ENCODE data around the gene GIMAP8.
"Not testable (repeated sequence)": the region's sequence is repeated elsewhere in the genome, so short reads cannot be mapped to it uniquely, and the experiment has no call there.

The GIMAP8 gene

GRCh38 chr7:150468241-150468640, 17.8 kb downstream of the GIMAP8 start:
- no peak for FAIRE-seq

GRCh38 chr7:150471886-150472285, 21.5 kb downstream of the GIMAP8 start:
- FAIRE-seq = no peak

GRCh38 chr7:150473902-150474301, 23.5 kb downstream of the GIMAP8 start:
- no peak for FAIRE-seq

GRCh38 chr7:150476285-150476684, 25.9 kb downstream of the GIMAP8 start:
- FAIRE-seq = no peak

- no peak for FAIRE-seq
These were observed 26.6 kb downstream of the GIMAP8 start for GRCh38 chr7:150476819-150477631.

GRCh38 chr7:150479023-150479716, 28.7 kb downstream of the GIMAP8 start:
- FAIRE-seq = no peak

- no peak for FAIRE-seq
These were observed 30.9 kb downstream of the GIMAP8 start for GRCh38 chr7:150481186-150481920.

GRCh38 chr7:150481922-150482321, 31.5 kb downstream of the GIMAP8 start:
- no peak for FAIRE-seq

GRCh38 chr7:150483514-150483913, 33.1 kb downstream of the GIMAP8 start:
- FAIRE-seq = not testable (repeated sequence)

- FAIRE-seq = not testable (repeated sequence)
These were observed 33.6 kb downstream of the GIMAP8 start for GRCh38 chr7:150484071-150484470.

- no peak for FAIRE-seq
These were observed 37.2 kb downstream of the GIMAP8 start for GRCh38 chr7:150487625-150488024.

- FAIRE-seq = no peak
These were observed 39.4 kb downstream of the GIMAP8 start for GRCh38 chr7:150489782-150490181.

GRCh38 chr7:150493442-150493841, 43.0 kb downstream of the GIMAP8 start:
- not testable (repeated sequence) for FAIRE-seq

- FAIRE-seq = no peak
These were observed 52.1 kb downstream of the GIMAP8 start for GRCh38 chr7:150502519-150502918.

- no peak for FAIRE-seq
These were observed 52.7 kb downstream of the GIMAP8 start for GRCh38 chr7:150503155-150503554.

GRCh38 chr7:150503581-150503980, 53.2 kb downstream of the GIMAP8 start:
- no peak for FAIRE-seq

- no peak for FAIRE-seq
These were observed 57.6 kb downstream of the GIMAP8 start for GRCh38 chr7:150507947-150508602.

- FAIRE-seq = no peak
These were observed 60.6 kb downstream of the GIMAP8 start for GRCh38 chr7:150511048-150511447.

- no peak for FAIRE-seq
These were observed 63.3 kb downstream of the GIMAP8 start for GRCh38 chr7:150513758-150514157.

GRCh38 chr7:150514748-150515222, 64.4 kb downstream of the GIMAP8 start, which contains the start of gene GIMAP7:
GIMAP7 (plus strand) TSS chr7:150514872; CDS start chr7:150519975, 5,103 bp downstream.
- no peak for FAIRE-seq

GRCh38 chr7:150515248-150516147, 65.1 kb downstream of the GIMAP8 start:
- no peak for FAIRE-seq

Measured in islet of Langerhans (tissue), 1 donor.